HG03103 (cell line): Measurements from ENCODE around the gene MRPL10.
"Not testable (repeated sequence)": the region's sequence is repeated elsewhere in the genome, so short reads cannot be mapped to it uniquely, and the experiment has no call there.

Source experiments
- ATAC-seq: cut with Tn5 transposase; IDR thresholded peaks from one replicate; pipeline ENCODE4 v1.9.1; 2021; ENCODE audit warnings: low read depth; ENCODE audit not compliant: unreplicated experiment

The MRPL10 gene

GRCh38 chr17:47801906-47802305, 29.4 kb downstream of the MRPL10 start:
- no peak for ATAC-seq

GRCh38 chr17:47801176-47801765, 30.1 kb downstream of the MRPL10 start:
- ATAC-seq = no peak

GRCh38 chr17:47800686-47801085, 30.7 kb downstream of the MRPL10 start:
- no peak for ATAC-seq

- ATAC-seq = no peak
These were observed 33.5 kb downstream of the MRPL10 start for GRCh38 chr17:47797797-47798196.

GRCh38 chr17:47792979-47793378, 38.4 kb downstream of the MRPL10 start:
- ATAC-seq = no peak

GRCh38 chr17:47792457-47792856, 38.9 kb downstream of the MRPL10 start:
- ATAC-seq = no peak

- no peak for ATAC-seq
These were observed 40.3 kb downstream of the MRPL10 start for GRCh38 chr17:47791025-47791424.

GRCh38 chr17:47789611-47790561, 41.5 kb downstream of the MRPL10 start:
- ATAC-seq = no peak

GRCh38 chr17:47785538-47786123, 45.7 kb downstream of the MRPL10 start:
- no peak for ATAC-seq

- no peak for ATAC-seq
These were observed 49.9 kb downstream of the MRPL10 start for GRCh38 chr17:47781397-47781796.

GRCh38 chr17:47778184-47778635, 53.1 kb downstream of the MRPL10 start:
- ATAC-seq = no peak

- ATAC-seq = no peak
These were observed 54.8 kb downstream of the MRPL10 start for GRCh38 chr17:47776330-47777197.

GRCh38 chr17:47774987-47775580, 56.3 kb downstream of the MRPL10 start:
- ATAC-seq = no peak

- ATAC-seq = no peak
These were observed 57.0 kb downstream of the MRPL10 start for GRCh38 chr17:47774331-47774730.

- ATAC-seq = not testable (repeated sequence)
These were observed 57.7 kb downstream of the MRPL10 start for GRCh38 chr17:47773649-47774048.
